Vagina (tissue), 2 donors: ENCODE data around the gene KNDC1. TPM values are rescaled to one million over a fixed set of nuclear protein-coding genes. Genes with fewer than 3 reads are reported as not detected.
"Not testable (repeated sequence)": the region's sequence is repeated elsewhere in the genome, so short reads cannot be mapped to it uniquely, and the experiment has no call there.

Experiments
- DNase-seq, 2 donors: peaks; one replicate each; pipeline ENCODE4 v3.0.0-alpha.2; 2017; ENCODE audit errors: extremely low spot score in 2 of 2
- H3K27ac ChIP-seq: fragments of 200-600 bp; sonication (generic); one replicate; pipeline ENCODE4 v1.5.1; 2019
- H3K27me3 ChIP-seq: fragments of 200-600 bp; sonication (generic); one replicate; pipeline ENCODE4 v1.5.1; 2019
- H3K36me3 ChIP-seq, 2 donors: fragments of 200-600 bp; sonication (generic); one replicate each; pipeline ENCODE4 v1.5.1; 2017 to 2019
- H3K4me1 ChIP-seq: fragments of 200-600 bp; sonication (generic); one replicate; pipeline ENCODE4 v1.5.1; 2019
- H3K4me3 ChIP-seq, 2 donors: fragments of 200-600 bp; sonication (generic); 1 replicate in 1 of 2; 2 replicates in 1 of 2; pipeline ENCODE4 v1.5.1; 2016 to 2019
- H3K9me3 ChIP-seq: fragments of 200-600 bp; sonication (generic); one replicate; pipeline ENCODE4 v1.5.1; 2019
- POLR2A ChIP-seq, 2 donors: fragments of 450-650 bp; IDR thresholded peaks; one replicate each; pipeline ENCODE4 v1.6.1; 2017; ENCODE audit warnings: antibody characterized with exemption in 2 of 2, mild to moderate bottlenecking in 2 of 2, moderate library complexity in 2 of 2
- POLR2AphosphoS5 ChIP-seq, 2 donors: sonication (generic); formaldehyde crosslinking; IDR thresholded peaks; one replicate each; pipeline ENCODE4 v1.9.0; 2017; ENCODE audit warnings: antibody characterized with exemption in 2 of 2, mild to moderate bottlenecking in 2 of 2, low read depth in 1 of 2; ENCODE audit not compliant: insufficient read depth in 1 of 2
- intact Hi-C: fragments of 100-400 bp; cut with DNase I; formaldehyde crosslinking; loops from one replicate; pipeline ENCODE4 v1.15.1; 2023
- total RNA-seq: library from RNA; depleted of rRNA; stranded (reverse); fragments of >200 nt; gene quantifications from one replicate; pipeline ENCODE4 v1.2.3, GENCODE V29; 2016
- TF ChIP-seq, protein P1 (sequence below), 3 experiments: fragments of 450-650 bp in 2 of 3; fragments of 200-600 bp in 1 of 3; sonication (generic) in 1 of 3; IDR thresholded peaks; one replicate each; pipeline ENCODE4 v1.5.1; 2017 to 2019; ENCODE audit warnings: antibody characterized with exemption in 3 of 3, mild to moderate bottlenecking in 2 of 3, moderate library complexity in 2 of 3

Gene KNDC1
- total RNA-seq, 1 donor from 2014 or later, result 3.4 TPM

DNA sequence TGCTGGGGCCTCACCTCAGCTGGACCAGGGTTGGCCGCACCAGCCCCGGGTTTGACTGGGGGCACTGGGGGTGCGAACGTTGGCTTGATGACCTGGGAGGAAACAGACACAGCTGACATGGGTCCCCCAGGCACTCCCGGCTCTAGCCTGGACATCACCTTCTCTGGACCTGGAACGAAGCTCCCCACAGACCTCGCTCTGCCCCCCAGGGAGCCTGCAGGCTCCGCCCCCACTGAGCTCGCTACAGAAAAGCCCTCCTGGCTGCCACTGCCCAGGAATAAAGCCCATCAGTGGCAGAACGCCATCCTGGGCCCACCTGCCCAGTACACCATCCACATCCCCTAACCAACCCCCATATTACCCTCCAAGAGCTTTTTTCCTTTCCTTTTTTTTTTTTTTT is 103.7 kb downstream of the KNDC1 start:
- Histone ChIP-seq H3K27me3 (no peaks in the 10 kb centered on the region), H3K4me1 (peaks cover 38% of the 10 kb centered on the region), H3K4me3 (no peak overlapping the region), H3K9me3 (no peaks in the 10 kb centered on the region), H3K36me3 (no peaks in the 10 kb centered on the region), H3K27ac (no peak overlapping the region)
- TF ChIP-seq, protein P1, sequence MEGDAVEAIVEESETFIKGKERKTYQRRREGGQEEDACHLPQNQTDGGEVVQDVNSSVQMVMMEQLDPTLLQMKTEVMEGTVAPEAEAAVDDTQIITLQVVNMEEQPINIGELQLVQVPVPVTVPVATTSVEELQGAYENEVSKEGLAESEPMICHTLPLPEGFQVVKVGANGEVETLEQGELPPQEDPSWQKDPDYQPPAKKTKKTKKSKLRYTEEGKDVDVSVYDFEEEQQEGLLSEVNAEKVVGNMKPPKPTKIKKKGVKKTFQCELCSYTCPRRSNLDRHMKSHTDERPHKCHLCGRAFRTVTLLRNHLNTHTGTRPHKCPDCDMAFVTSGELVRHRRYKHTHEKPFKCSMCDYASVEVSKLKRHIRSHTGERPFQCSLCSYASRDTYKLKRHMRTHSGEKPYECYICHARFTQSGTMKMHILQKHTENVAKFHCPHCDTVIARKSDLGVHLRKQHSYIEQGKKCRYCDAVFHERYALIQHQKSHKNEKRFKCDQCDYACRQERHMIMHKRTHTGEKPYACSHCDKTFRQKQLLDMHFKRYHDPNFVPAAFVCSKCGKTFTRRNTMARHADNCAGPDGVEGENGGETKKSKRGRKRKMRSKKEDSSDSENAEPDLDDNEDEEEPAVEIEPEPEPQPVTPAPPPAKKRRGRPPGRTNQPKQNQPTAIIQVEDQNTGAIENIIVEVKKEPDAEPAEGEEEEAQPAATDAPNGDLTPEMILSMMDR (IDR thresholded peaks at IDR 0.05), result no peak
- TF ChIP-seq POLR2AphosphoS5 (IDR thresholded peaks at IDR 0.05; ENCODE audit: insufficient read depth in 1 of 2, low read depth in 1 of 2) (no peak), POLR2A (IDR thresholded peaks at IDR 0.05) (no peak)
- intact Hi-C loops, result no loop called here
- no peak for DNase-seq

DNA sequence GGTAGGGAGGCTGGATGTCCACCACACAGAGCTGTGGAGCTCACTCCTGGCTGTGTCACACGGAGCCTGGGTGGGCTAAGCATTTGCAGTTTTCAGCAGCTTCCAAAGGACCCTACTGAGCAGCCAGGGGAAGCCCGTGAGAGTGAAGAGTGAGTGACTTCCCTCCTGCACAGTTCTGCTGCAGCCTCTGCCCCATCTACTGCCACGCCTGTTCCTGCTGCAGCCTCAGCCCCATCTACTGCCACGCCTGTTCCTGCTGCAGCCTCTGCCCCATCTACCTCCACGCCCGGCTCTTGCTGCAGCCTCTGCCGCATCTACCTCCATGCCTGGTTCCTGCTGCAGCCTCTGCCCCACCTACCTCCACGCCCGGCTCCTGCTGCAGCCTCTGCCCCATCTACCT is 104.4 kb downstream of the KNDC1 start:
- intact Hi-C loops, result no loop called here
- Histone ChIP-seq H3K27me3 (no peaks in the 10 kb centered on the region), H3K36me3 (no peaks in the 10 kb centered on the region), H3K9me3 (no peaks in the 10 kb centered on the region), H3K4me3 (no peak overlapping the region), H3K4me1 (peaks cover 30% of the 10 kb centered on the region), H3K27ac (no peak overlapping the region)
- DNase-seq, result no peak
- TF ChIP-seq, protein P1 (IDR thresholded peaks at IDR 0.05), result no peak
- TF ChIP-seq POLR2AphosphoS5 (IDR thresholded peaks at IDR 0.05; ENCODE audit: insufficient read depth in 1 of 2, low read depth in 1 of 2) (no peak), POLR2A (IDR thresholded peaks at IDR 0.05) (no peak)

DNA sequence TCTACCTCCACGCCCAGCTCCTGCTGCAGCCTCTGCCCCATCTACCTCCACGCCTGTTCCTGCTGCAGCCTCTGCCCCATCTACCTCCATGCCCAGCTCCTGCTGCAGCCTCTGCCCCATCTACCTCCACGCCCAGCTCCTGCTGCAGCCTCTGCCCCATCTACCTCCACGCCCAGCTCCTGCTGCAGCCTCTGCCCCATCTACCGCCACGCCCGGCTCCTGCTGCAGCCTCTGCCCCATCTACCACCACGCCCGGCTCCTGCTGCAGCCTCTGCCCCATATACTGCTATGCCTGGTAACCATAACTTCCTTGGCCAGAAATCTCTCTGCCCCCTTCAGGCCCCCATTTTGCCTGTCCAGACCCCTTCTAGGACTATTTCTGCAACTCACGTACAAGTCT is 105.0 kb downstream of the KNDC1 start:
- H3K9me3 ChIP-seq, DNase-seq, H3K36me3 ChIP-seq, H3K27ac ChIP-seq, H3K27me3 ChIP-seq, intact Hi-C loops, H3K4me3 ChIP-seq: not testable (repeated sequence)
- H3K4me1 ChIP-seq, result peaks cover 24% of the 10 kb centered on the region

DNA sequence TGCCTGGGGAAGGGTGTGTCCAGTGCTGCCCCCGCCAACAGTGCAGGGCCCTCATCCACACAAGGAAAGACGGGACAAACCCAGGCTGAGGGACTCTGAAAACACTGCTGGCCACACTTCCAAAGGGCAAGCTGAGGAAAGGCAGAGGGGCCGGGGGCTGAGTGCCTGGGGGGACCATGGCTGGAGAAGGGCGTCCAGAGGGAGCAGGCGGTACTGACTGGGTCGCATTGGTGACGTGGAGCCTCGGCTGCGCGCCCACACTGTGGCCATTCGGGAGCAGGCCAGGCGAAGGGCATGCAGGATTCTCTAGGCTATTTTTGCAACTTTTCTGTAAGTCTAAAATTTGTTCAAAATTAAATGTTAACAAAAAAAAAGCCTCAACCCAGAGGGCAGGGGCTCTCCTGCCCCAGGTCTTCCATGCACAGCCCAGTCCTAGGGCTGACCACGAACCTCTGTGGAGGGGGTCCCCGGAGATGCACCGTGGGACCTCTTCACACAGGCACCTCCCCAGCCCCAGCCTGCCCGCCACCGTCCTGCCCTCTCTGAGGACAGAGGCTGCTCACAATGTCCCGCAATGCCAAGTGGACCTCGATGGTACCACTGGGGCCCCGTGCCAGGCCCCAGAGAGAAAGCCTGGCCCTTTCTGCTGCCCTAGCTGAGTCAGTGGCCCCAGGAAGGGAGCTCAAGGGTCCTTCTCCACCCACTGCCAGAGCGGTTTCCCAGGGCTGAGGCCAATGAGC is 106.2 kb downstream of the KNDC1 start:
- Histone ChIP-seq H3K4me1 (peaks cover 12% of the 10 kb centered on the region), H3K9me3 (no peaks in the 10 kb centered on the region), H3K27ac (no peak overlapping the region), H3K36me3 (no peaks in the 10 kb centered on the region), H3K4me3 (no peak overlapping the region), H3K27me3 (no peaks in the 10 kb centered on the region)
- DNase-seq, result no peak
- intact Hi-C loops, result no loop called here
- TF ChIP-seq, protein P1 (IDR thresholded peaks at IDR 0.05), result no peak
- TF ChIP-seq POLR2AphosphoS5 (IDR thresholded peaks at IDR 0.05; ENCODE audit: insufficient read depth in 1 of 2, low read depth in 1 of 2), result no peak
- no peak for TF ChIP-seq POLR2A (IDR thresholded peaks at IDR 0.05)

DNA sequence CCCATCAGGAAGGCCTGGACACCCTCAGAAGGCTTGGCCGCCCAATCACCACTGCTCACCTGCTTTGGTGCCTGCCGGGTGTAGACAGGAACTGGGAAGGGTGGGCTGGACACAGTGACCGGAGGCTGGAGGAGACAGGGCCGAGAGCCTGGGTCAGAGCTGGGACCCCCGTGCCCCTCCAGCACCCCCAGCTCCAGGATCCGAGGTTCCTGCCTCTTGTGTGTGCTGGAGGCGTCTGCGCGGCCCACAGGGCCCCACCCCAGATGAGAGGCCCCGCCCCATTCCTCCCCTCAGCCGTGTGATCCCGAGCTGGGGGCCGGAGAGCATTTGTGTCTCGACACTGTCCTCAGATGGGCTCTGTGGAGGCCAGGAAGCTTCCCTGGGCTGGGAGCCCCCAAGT is 107.3 kb downstream of the KNDC1 start:
- intact Hi-C loops, result no loop called here
- no peak overlapping the region for H3K4me3 ChIP-seq
- no peaks in the 10 kb centered on the region for H3K27me3 ChIP-seq
- H3K4me1 ChIP-seq, result peaks cover 8% of the 10 kb centered on the region
- H3K36me3 ChIP-seq, result no peaks in the 10 kb centered on the region
- no peaks in the 10 kb centered on the region for H3K9me3 ChIP-seq
- no peak for DNase-seq
- TF ChIP-seq POLR2A (IDR thresholded peaks at IDR 0.05) (no peak), POLR2AphosphoS5 (IDR thresholded peaks at IDR 0.05; ENCODE audit: insufficient read depth in 1 of 2, low read depth in 1 of 2) (no peak)
- TF ChIP-seq, protein P1 (IDR thresholded peaks at IDR 0.05), result no peak
- no peak overlapping the region for H3K27ac ChIP-seq
